Activated B cell treated with CpG ODN at 0.5 μM for 24 hours (primary cell): ENCODE data around the gene PSD4. TPM values are rescaled to one million over a fixed set of nuclear protein-coding genes. Genes with fewer than 3 reads are reported as not detected.

Experiments used
- ATAC-seq: fragments of 200-7000 bp; cut with Tn5 transposase; one replicate; pipeline ENCODE4 v1.10.0; 2021; ENCODE audit warnings: low read depth, mild to moderate bottlenecking, moderate library complexity
- CTCF ChIA-PET: fragments of 350-600 bp; sonication (Branson Sonifier 250); formaldehyde crosslinking; loops from one replicate; lab custom pipeline; 2021; ENCODE audit warnings: antibody characterized with exemption; lab: Charles Lee
- POLR2A ChIA-PET: fragments of 350-600 bp; sonication (Branson Sonifier 250); formaldehyde crosslinking; loops from one replicate; lab custom pipeline; 2021; ENCODE audit warnings: antibody characterized with exemption; lab: Charles Lee
- DNase-seq: peaks from one replicate; pipeline ENCODE4 v3.0.0; 2022
- H3K27ac Mint-ChIP-seq: one replicate; pipeline ENCODE4 v1.8.0; 2020; ENCODE audit warnings: mixed read lengths
- H3K27me3 Mint-ChIP-seq: one replicate; pipeline ENCODE4 v1.8.0; 2021; ENCODE audit warnings: mixed read lengths
- H3K36me3 Mint-ChIP-seq: one replicate; pipeline ENCODE4 v1.8.0; 2021; ENCODE audit warnings: low read depth, mixed read lengths
- H3K4me1 Mint-ChIP-seq: one replicate; pipeline ENCODE4 v1.8.0; 2021; ENCODE audit warnings: mixed read lengths
- H3K4me3 Mint-ChIP-seq: one replicate; pipeline ENCODE4 v1.8.0; 2020; ENCODE audit warnings: mild to moderate bottlenecking, mixed read lengths
- H3K9me3 Mint-ChIP-seq: one replicate; pipeline ENCODE4 v1.8.0; 2020; ENCODE audit warnings: mixed read lengths
- CTCF ChIP-seq: fragments of 200-600 bp; IDR thresholded peaks from one replicate; pipeline ENCODE4 v1.8.0; 2022; ENCODE audit warnings: antibody characterized with exemption, mild to moderate bottlenecking
- intact Hi-C: fragments of 100-400 bp; cut with micrococcal nuclease; formaldehyde crosslinking; loops from one replicate; pipeline ENCODE4 v1.15.1; 2024
- total RNA-seq: library from RNA; stranded (reverse); gene quantifications from 2 replicates; pipeline ENCODE4 v1.2.3, GENCODE V29; 2022

Gene PSD4
- total RNA-seq, 1 donor from 2014 or later = 182 TPM

DNA sequence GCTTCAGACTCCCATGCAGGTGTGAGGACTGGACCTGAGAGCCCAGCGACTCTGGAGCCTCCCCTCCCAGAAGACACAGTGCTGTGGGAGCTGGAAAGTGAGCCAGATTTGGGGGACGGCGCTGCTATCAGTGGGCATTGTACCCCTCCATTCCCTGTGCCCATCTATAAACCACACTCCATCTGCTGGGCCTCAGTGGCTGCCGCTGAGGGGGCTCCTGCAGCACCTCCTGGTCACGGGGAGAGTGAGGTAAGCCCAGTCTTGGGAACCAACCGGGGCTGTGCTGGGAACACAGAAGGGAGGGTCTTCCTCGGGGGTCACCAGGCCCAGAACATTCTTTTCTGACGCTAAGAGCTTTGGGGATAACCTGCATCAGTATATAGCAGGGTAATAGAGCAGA is 9.5 kb downstream of the PSD4 start:
- no peak for TF ChIP-seq CTCF
- H3K9me3 Mint-ChIP-seq = no peaks in the 10 kb centered on the region
- no peak for DNase-seq
- H3K27me3 Mint-ChIP-seq = no peaks in the 10 kb centered on the region
- ATAC-seq = no peak
- no peak overlapping the region for H3K4me3 Mint-ChIP-seq
- H3K27ac Mint-ChIP-seq = peak overlapping the region; percentile 10
- H3K36me3 Mint-ChIP-seq = peaks cover 72% of the 10 kb centered on the region
- intact Hi-C loops = no loop called here
- H3K4me1 Mint-ChIP-seq = peaks cover 82% of the 10 kb centered on the region
- CTCF ChIA-PET = interaction anchor here (1.4 to 2.7 kb wide), 3 partner anchors 16 to 46 kb away, joined by 4 to 16 read pairs (median 9); no protein-coding TSS in a partner anchor
- POLR2A ChIA-PET = interaction anchor here (1.5 kb wide), 1 partner anchor 9 kb away, joined by 12 read pairs; the partner anchor contains the start of gene PSD4

DNA sequence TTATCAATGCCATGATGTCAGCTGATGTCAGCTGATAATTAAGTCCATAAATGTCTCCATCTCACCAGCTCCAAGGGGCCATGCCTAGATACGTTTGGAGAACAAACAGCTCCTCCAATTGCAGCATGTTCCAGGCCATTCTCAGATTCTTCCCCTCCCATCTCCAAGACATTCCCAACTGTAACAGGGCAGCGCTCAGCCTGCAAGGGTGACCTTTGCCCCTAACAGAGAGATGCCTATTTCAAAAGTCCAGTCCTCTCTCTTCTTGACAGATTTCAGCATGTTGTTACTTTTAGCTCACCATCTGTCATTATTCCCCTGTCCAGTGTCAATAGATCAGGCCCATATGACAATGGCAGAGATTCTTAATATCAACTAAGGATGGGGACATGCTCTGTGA is 9.9 kb downstream of the PSD4 start:
- H3K9me3 Mint-ChIP-seq = no peaks in the 10 kb centered on the region
- ATAC-seq (no peak), DNase-seq (no peak)
- ChIA-PET CTCF (interaction anchor here (1.4 to 2.7 kb wide), 3 partner anchors 15 to 46 kb away, joined by 4 to 16 read pairs (median 9); no protein-coding TSS in a partner anchor), POLR2A (interaction anchor here (0.6 to 1.5 kb wide), 3 partner anchors 9 to 285 kb away, joined by 3 to 12 read pairs (median 4); partner anchors contain the start of gene PSD4)
- no peaks in the 10 kb centered on the region for H3K27me3 Mint-ChIP-seq
- peaks cover 78% of the 10 kb centered on the region for H3K4me1 Mint-ChIP-seq
- H3K36me3 Mint-ChIP-seq = peaks cover 69% of the 10 kb centered on the region
- intact Hi-C loops = no loop called here
- no peak for TF ChIP-seq CTCF
- no peak overlapping the region for H3K4me3 Mint-ChIP-seq
- peak overlapping the region; percentile 10 for H3K27ac Mint-ChIP-seq

GRCh38 chr2:113184531-113185230 is 10.9 kb downstream of the PSD4 start:
- CTCF ChIA-PET = interaction anchor here (1.4 to 2.4 kb wide), 2 partner anchors 20 to 47 kb away, joined by 4 to 16 read pairs; no protein-coding TSS in a partner anchor
- DNase-seq (no peak), ATAC-seq (no peak)
- intact Hi-C loops = no loop called here
- peak overlapping the region; percentile 36 for H3K27ac Mint-ChIP-seq
- TF ChIP-seq CTCF = no peak
- H3K27me3 Mint-ChIP-seq = no peaks in the 10 kb centered on the region
- no peak overlapping the region for H3K4me3 Mint-ChIP-seq
- POLR2A ChIA-PET = interaction anchor here (0.7 to 1.5 kb wide), 2 partner anchors 10 to 13 kb away, joined by 9 to 12 read pairs; partner anchors contain the start of gene PSD4
- peaks cover 77% of the 10 kb centered on the region for H3K4me1 Mint-ChIP-seq
- H3K9me3 Mint-ChIP-seq = no peaks in the 10 kb centered on the region
- peaks cover 71% of the 10 kb centered on the region for H3K36me3 Mint-ChIP-seq

GRCh38 chr2:113185664-113186432 is 12.1 kb downstream of the PSD4 start:
- intact Hi-C loops = no loop called here
- no peak for DNase-seq
- H3K4me3 Mint-ChIP-seq = no peak overlapping the region
- H3K4me1 Mint-ChIP-seq = peaks cover 77% of the 10 kb centered on the region
- H3K27ac Mint-ChIP-seq = peak overlapping the region; percentile 1
- no peaks in the 10 kb centered on the region for H3K9me3 Mint-ChIP-seq
- no peak for ATAC-seq
- ChIA-PET CTCF (no interaction called here), POLR2A (no interaction called here)
- TF ChIP-seq CTCF = no peak
- no peaks in the 10 kb centered on the region for H3K27me3 Mint-ChIP-seq
- H3K36me3 Mint-ChIP-seq = peaks cover 76% of the 10 kb centered on the region

- TF ChIP-seq CTCF = no peak
- H3K4me1 Mint-ChIP-seq = peaks cover 76% of the 10 kb centered on the region
- H3K27ac Mint-ChIP-seq = peak overlapping the region; percentile 1
- H3K27me3 Mint-ChIP-seq = no peaks in the 10 kb centered on the region
- no peak for DNase-seq
- no peak overlapping the region for H3K4me3 Mint-ChIP-seq
- no peaks in the 10 kb centered on the region for H3K9me3 Mint-ChIP-seq
- peaks cover 77% of the 10 kb centered on the region for H3K36me3 Mint-ChIP-seq
- CTCF ChIA-PET = no interaction called here
- no peak for ATAC-seq
- intact Hi-C loops = no loop called here
- POLR2A ChIA-PET = no interaction called here
Observed at GRCh38 chr2:113186433-113186796, 12.6 kb downstream of the PSD4 start.
